Osteoblast (primary cell): Measurements from ENCODE around the gene SEMA3A. TPM values are rescaled to one million over a fixed set of nuclear protein-coding genes. Genes with fewer than 3 reads are reported as not detected.
A peak's percentile ranks its signal among the peaks of the same experiment; 100 is the strongest.

Experiments
- DNase-seq: peaks from one replicate; pipeline ENCODE4 v3.0.0; 2011; ENCODE audit warnings: low spot score, mixed read lengths; ENCODE audit not compliant: insufficient read length; ENCODE audit errors: missing footprints
- H2AFZ ChIP-seq: 2 replicates; pipeline ENCODE4 v1.6.0; 2011; ENCODE audit warnings: mild to moderate bottlenecking, low read length
- H3K27ac ChIP-seq: 2 replicates; pipeline ENCODE4 v1.5.1; 2011; ENCODE audit warnings: mild to moderate bottlenecking, low read depth, low read length, moderate library complexity
- H3K27me3 ChIP-seq: 2 replicates; pipeline ENCODE4 v1.6.0; 2012; ENCODE audit warnings: mild to moderate bottlenecking, control low read depth, inconsistent platforms, low read length, moderate library complexity; ENCODE audit not compliant: insufficient read depth
- H3K36me3 ChIP-seq: 2 replicates; pipeline ENCODE4 v1.5.1; 2011; ENCODE audit warnings: mild to moderate bottlenecking, low read length, control low read depth, moderate library complexity; ENCODE audit not compliant: insufficient read depth
- H3K4me1 ChIP-seq: 2 replicates; pipeline ENCODE4 v1.5.1; 2011; ENCODE audit warnings: mild to moderate bottlenecking, low read length, control low read depth, moderate library complexity; ENCODE audit not compliant: insufficient read depth
- H3K4me2 ChIP-seq: 2 replicates; pipeline ENCODE4 v1.6.0; 2011; ENCODE audit warnings: mild to moderate bottlenecking, low read length; ENCODE audit not compliant: insufficient read depth
- H3K4me3 ChIP-seq: fragments of 200-600 bp; sonication (generic); 3 replicates; pipeline ENCODE4 v1.5.1; 2012; ENCODE audit warnings: mild to moderate bottlenecking, low read length, inconsistent platforms; ENCODE audit not compliant: insufficient read depth
- H3K79me2 ChIP-seq: 2 replicates; pipeline ENCODE4 v1.6.0; 2012; ENCODE audit warnings: mild to moderate bottlenecking, low read length, control low read depth, inconsistent platforms; ENCODE audit not compliant: insufficient read depth
- H3K9me3 ChIP-seq: 2 replicates; pipeline ENCODE4 v1.5.1; 2011; ENCODE audit warnings: low read depth, low read length, control low read depth
- H4K20me1 ChIP-seq: 2 replicates; pipeline ENCODE4 v1.6.0; 2012; ENCODE audit warnings: mild to moderate bottlenecking, low read length, control low read depth; ENCODE audit not compliant: insufficient read depth
- total RNA-seq: library from RNA; depleted of rRNA; stranded (reverse); fragments of >200 nt; gene quantifications from 2 replicates; pipeline ENCODE4 v1.2.3, GENCODE V29; 2012
- TF ChIP-seq, protein P1 (sequence below): IDR thresholded peaks from 2 replicates; pipeline ENCODE4 v1.5.1; 2011; ENCODE audit warnings: mild to moderate bottlenecking, low read depth, low read length, moderate library complexity; ENCODE audit errors: extremely low read depth

Gene SEMA3A
- total RNA-seq, 1 donor = 2.5 TPM

- H2AFZ ChIP-seq = no peak overlapping the region
- no peaks in the 10 kb centered on the region for H3K9me3 ChIP-seq
- H3K27me3 ChIP-seq = no peaks in the 10 kb centered on the region
- H3K27ac ChIP-seq = no peak overlapping the region
- H3K4me2 ChIP-seq = no peak overlapping the region
- no peaks in the 10 kb centered on the region for H4K20me1 ChIP-seq
- TF ChIP-seq, protein P1, sequence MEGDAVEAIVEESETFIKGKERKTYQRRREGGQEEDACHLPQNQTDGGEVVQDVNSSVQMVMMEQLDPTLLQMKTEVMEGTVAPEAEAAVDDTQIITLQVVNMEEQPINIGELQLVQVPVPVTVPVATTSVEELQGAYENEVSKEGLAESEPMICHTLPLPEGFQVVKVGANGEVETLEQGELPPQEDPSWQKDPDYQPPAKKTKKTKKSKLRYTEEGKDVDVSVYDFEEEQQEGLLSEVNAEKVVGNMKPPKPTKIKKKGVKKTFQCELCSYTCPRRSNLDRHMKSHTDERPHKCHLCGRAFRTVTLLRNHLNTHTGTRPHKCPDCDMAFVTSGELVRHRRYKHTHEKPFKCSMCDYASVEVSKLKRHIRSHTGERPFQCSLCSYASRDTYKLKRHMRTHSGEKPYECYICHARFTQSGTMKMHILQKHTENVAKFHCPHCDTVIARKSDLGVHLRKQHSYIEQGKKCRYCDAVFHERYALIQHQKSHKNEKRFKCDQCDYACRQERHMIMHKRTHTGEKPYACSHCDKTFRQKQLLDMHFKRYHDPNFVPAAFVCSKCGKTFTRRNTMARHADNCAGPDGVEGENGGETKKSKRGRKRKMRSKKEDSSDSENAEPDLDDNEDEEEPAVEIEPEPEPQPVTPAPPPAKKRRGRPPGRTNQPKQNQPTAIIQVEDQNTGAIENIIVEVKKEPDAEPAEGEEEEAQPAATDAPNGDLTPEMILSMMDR = peak; percentile 97
- H3K4me3 ChIP-seq = no peak overlapping the region
- H3K36me3 ChIP-seq = no peaks in the 10 kb centered on the region
- peak; percentile 72 for DNase-seq
- no peaks in the 10 kb centered on the region for H3K79me2 ChIP-seq
- H3K4me1 ChIP-seq = no peaks in the 10 kb centered on the region
These were observed 258.4 kb downstream of the SEMA3A start for GRCh38 chr7:83936056-83936708.

- no peak for DNase-seq
- H3K9me3 ChIP-seq = no peaks in the 10 kb centered on the region
These were observed 260.4 kb downstream of the SEMA3A start for GRCh38 chr7:83934118-83934734.

GRCh38 chr7:83931968-83932367 is 262.6 kb downstream of the SEMA3A start:
- Histone ChIP-seq H3K27me3 (no peaks in the 10 kb centered on the region), H3K9me3 (no peaks in the 10 kb centered on the region)

More at GRCh38 chr7:83934118-83934734, 260.4 kb downstream of the SEMA3A start:
- Histone ChIP-seq H4K20me1 (no peaks in the 10 kb centered on the region), H3K27me3 (no peaks in the 10 kb centered on the region), H3K79me2 (no peaks in the 10 kb centered on the region), H3K4me3 (no peak overlapping the region), H3K36me3 (no peaks in the 10 kb centered on the region), H3K4me2 (no peak overlapping the region), H3K27ac (no peak overlapping the region), H3K4me1 (no peaks in the 10 kb centered on the region), H2AFZ (no peak overlapping the region)
- TF ChIP-seq, protein P1 = peak; percentile 39

GRCh38 chr7:83930262-83930661 is 264.3 kb downstream of the SEMA3A start:
- no peaks in the 10 kb centered on the region for H3K27me3 ChIP-seq
- no peaks in the 10 kb centered on the region for H3K4me1 ChIP-seq
- no peak overlapping the region for H3K4me2 ChIP-seq
- DNase-seq = no peak
- no peak overlapping the region for H2AFZ ChIP-seq
- H3K36me3 ChIP-seq = no peaks in the 10 kb centered on the region
- TF ChIP-seq, protein P1 = no peak
- H3K4me3 ChIP-seq = no peak overlapping the region
- no peaks in the 10 kb centered on the region for H3K79me2 ChIP-seq
- no peaks in the 10 kb centered on the region for H4K20me1 ChIP-seq
- no peak overlapping the region for H3K27ac ChIP-seq
- no peaks in the 10 kb centered on the region for H3K9me3 ChIP-seq

More at GRCh38 chr7:83931968-83932367, 262.6 kb downstream of the SEMA3A start:
- Histone ChIP-seq H3K4me2 (no peak overlapping the region), H3K4me3 (no peak overlapping the region), H3K27ac (no peak overlapping the region), H3K36me3 (no peaks in the 10 kb centered on the region), H2AFZ (no peak overlapping the region), H4K20me1 (no peaks in the 10 kb centered on the region), H3K79me2 (no peaks in the 10 kb centered on the region), H3K4me1 (no peaks in the 10 kb centered on the region)
- TF ChIP-seq, protein P1 = no peak
- DNase-seq = no peak
